ENCODE results near the gene ARHGEF9.

ARHGEF9 gene

GRCh38 chrX:63635750-63636149 lies 149.3 kb downstream of the ARHGEF9 start:
- H3K4me3 ChIP-seq (ENCODE audit: low read length) = no peak overlapping the region
- no peaks in the 10 kb centered on the region for H4K20me1 ChIP-seq (ENCODE audit: insufficient read depth, low read length)
- H2AFZ ChIP-seq (ENCODE audit: low read depth, low read length) = no peak overlapping the region
- no peak overlapping the region for H3K9ac ChIP-seq (ENCODE audit: low read length)
- H3K9me3 ChIP-seq (ENCODE audit: insufficient read depth, low read length) = no peaks in the 10 kb centered on the region
- no peaks in the 10 kb centered on the region for H3K27me3 ChIP-seq (ENCODE audit: low read depth, low read length)
- H3K36me3 ChIP-seq (replicated peaks; ENCODE audit: low read depth, low read length) = peaks cover 3% of the 10 kb centered on the region
- no peak overlapping the region for H3K27ac ChIP-seq (ENCODE audit: low read length)
- H3K4me2 ChIP-seq (ENCODE audit: low read length) = no peak overlapping the region
- TF ChIP-seq, protein P1, sequence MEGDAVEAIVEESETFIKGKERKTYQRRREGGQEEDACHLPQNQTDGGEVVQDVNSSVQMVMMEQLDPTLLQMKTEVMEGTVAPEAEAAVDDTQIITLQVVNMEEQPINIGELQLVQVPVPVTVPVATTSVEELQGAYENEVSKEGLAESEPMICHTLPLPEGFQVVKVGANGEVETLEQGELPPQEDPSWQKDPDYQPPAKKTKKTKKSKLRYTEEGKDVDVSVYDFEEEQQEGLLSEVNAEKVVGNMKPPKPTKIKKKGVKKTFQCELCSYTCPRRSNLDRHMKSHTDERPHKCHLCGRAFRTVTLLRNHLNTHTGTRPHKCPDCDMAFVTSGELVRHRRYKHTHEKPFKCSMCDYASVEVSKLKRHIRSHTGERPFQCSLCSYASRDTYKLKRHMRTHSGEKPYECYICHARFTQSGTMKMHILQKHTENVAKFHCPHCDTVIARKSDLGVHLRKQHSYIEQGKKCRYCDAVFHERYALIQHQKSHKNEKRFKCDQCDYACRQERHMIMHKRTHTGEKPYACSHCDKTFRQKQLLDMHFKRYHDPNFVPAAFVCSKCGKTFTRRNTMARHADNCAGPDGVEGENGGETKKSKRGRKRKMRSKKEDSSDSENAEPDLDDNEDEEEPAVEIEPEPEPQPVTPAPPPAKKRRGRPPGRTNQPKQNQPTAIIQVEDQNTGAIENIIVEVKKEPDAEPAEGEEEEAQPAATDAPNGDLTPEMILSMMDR (IDR thresholded peaks at IDR 0.05; ENCODE audit: low read depth, low read length) = no peak
- no peak for TF ChIP-seq EZH2phosphoT487 (IDR thresholded peaks at IDR 0.05; ENCODE audit: low read depth)
- no peaks in the 10 kb centered on the region for H3K79me2 ChIP-seq (ENCODE audit: low read length)
- H3K4me1 ChIP-seq (ENCODE audit: low read length) = no peaks in the 10 kb centered on the region

DNA sequence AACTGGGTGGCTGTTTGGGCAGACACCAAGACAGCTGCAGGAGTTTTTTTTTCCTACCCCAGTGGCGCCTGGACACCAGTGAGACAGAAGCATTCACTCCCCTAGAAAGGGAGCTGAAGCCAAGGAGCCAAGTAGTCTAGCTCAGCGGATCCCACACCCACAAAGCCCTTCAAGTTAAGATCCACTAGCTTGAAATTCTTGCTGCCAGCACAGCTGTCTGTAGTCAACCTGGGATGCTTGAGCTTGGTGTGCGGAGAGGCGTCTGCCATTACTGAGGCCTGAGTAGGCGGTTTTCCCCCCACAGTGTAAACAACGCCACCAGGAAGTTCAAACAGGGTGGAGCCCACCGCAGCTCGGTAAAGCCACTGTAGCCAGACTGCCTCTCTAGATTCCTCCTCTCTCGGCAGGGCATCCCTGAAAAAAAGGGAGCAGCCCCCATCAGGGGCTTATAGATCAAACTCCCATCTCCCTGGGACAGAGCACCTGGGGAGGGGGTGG lies 171.4 kb downstream of the ARHGEF9 start:
- no peak overlapping the region for H3K4me2 ChIP-seq (ENCODE audit: low read length)
- no peak overlapping the region for H3K9ac ChIP-seq (ENCODE audit: low read length)
- no peak overlapping the region for H3K27ac ChIP-seq (ENCODE audit: low read length)
- no peaks in the 10 kb centered on the region for H3K27me3 ChIP-seq (ENCODE audit: low read depth, low read length)
- no peak overlapping the region for H2AFZ ChIP-seq (ENCODE audit: low read depth, low read length)
- no peak for TF ChIP-seq EZH2phosphoT487 (IDR thresholded peaks at IDR 0.05; ENCODE audit: low read depth)
- TF ChIP-seq, protein P1 (IDR thresholded peaks at IDR 0.05; ENCODE audit: low read depth, low read length) = no peak
- H4K20me1 ChIP-seq (ENCODE audit: insufficient read depth, low read length) = no peaks in the 10 kb centered on the region
- no peaks in the 10 kb centered on the region for H3K9me3 ChIP-seq (ENCODE audit: insufficient read depth, low read length)
- no peaks in the 10 kb centered on the region for H3K4me1 ChIP-seq (ENCODE audit: low read length)
- H3K4me3 ChIP-seq (ENCODE audit: low read length) = no peak overlapping the region
- H3K79me2 ChIP-seq (ENCODE audit: low read length) = no peaks in the 10 kb centered on the region
- H3K36me3 ChIP-seq (replicated peaks; ENCODE audit: low read depth, low read length) = no peaks in the 10 kb centered on the region

- no peak for TF ChIP-seq EZH2phosphoT487 (IDR thresholded peaks at IDR 0.05; ENCODE audit: low read depth)
- TF ChIP-seq, protein P1 (IDR thresholded peaks at IDR 0.05; ENCODE audit: low read depth, low read length) = no peak
- no peaks in the 10 kb centered on the region for H3K27me3 ChIP-seq (ENCODE audit: low read depth, low read length)
- H3K4me2 ChIP-seq (ENCODE audit: low read length) = no peak overlapping the region
- no peaks in the 10 kb centered on the region for H3K9me3 ChIP-seq (ENCODE audit: insufficient read depth, low read length)
- no peak overlapping the region for H3K27ac ChIP-seq (ENCODE audit: low read length)
- H3K36me3 ChIP-seq (replicated peaks; ENCODE audit: low read depth, low read length) = no peaks in the 10 kb centered on the region
- H3K4me1 ChIP-seq (ENCODE audit: low read length) = no peaks in the 10 kb centered on the region
- H3K79me2 ChIP-seq (ENCODE audit: low read length) = no peaks in the 10 kb centered on the region
- H4K20me1 ChIP-seq (ENCODE audit: insufficient read depth, low read length) = no peaks in the 10 kb centered on the region
- H3K9ac ChIP-seq (ENCODE audit: low read length) = no peak overlapping the region
- H3K4me3 ChIP-seq (ENCODE audit: low read length) = no peak overlapping the region
- no peak overlapping the region for H2AFZ ChIP-seq (ENCODE audit: low read depth, low read length)
Measured at GRCh38 chrX:63585936-63586335, 199.1 kb downstream of the ARHGEF9 start.
